Spleen (tissue), 7 donors: ENCODE measurements around the gene PDE1C.

Experiments
- CTCF ChIP-seq, 11 experiments: fragments of 200-600 bp in 7 of 11; fragments of 450-650 bp in 4 of 11; sonication (generic) in 4 of 11; IDR thresholded peaks in 8 of 11; conservative IDR thresholded peaks in 3 of 11; 1 replicate in 7 of 11; 2 replicates in 4 of 11; pipeline versions ENCODE4 v1.4.0 to v1.8.0; 2016 to 2021; ENCODE audit warnings: antibody characterized with exemption in 11 of 11, inconsistent platforms in 4 of 11, mild to moderate bottlenecking in 1 of 11
- POLR2A ChIP-seq, 3 donors: fragments of 450-650 bp; IDR thresholded peaks; one replicate each; pipeline ENCODE4 v1.5.1; 2017; ENCODE audit warnings: antibody characterized with exemption in 3 of 3, mild to moderate bottlenecking in 1 of 3
- donor health status: DM: no; HTN: no; CAD: no; lungs with moderate emphysema.
- donor health status: DM: no; HTN: no; CAD: no.
- donor health status: DM: no; HTN: no; CAD: no.

DNA sequence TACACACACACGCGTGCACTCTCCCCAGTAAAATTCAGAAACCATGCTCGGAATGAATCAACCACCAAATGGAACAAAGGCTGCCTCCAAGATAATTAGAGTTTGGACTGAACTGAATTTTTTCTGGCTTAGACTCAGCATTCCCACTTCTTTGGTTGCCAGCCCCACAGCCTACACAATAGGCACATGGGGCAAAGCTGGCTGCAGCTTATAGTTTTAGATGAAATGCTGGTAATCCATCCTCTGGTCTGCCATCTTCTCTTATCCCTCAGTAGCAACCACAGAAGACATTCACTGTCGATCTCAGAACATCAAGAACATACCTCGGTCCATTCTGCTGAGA lies 44.2 kb downstream of the PDE1C start:
- TF ChIP-seq POLR2A (IDR thresholded peaks at IDR 0.05) (no peak), CTCF (IDR thresholded peaks at IDR 0.05 in 8 of 11, conservative IDR thresholded peaks at IDR 0.05 in 3 of 11) (no peak)
